WTC11 (cell line): Measurements from ENCODE around the gene MAPK11. TPM values are rescaled to one million over a fixed set of nuclear protein-coding genes. Genes with fewer than 3 reads are reported as not detected.

Experiments
- ATAC-seq: fragments of 200-7000 bp; cut with Tn5 transposase; 2 replicates; pipeline ENCODE4 v1.10.0; 2021; ENCODE audit warnings: mild to moderate bottlenecking, moderate library complexity
- CTCF ChIA-PET: fragments of 300-600 bp; sonication (Branson Sonifier 250); formaldehyde crosslinking; loops from one replicate; lab custom pipeline; 2021; ENCODE audit warnings: antibody characterized with exemption; lab: Charles Lee
- POLR2A ChIA-PET: fragments of 350-600 bp; sonication (Branson Sonifier 250); formaldehyde crosslinking; loops from one replicate; lab custom pipeline; 2021; ENCODE audit warnings: antibody characterized with exemption; lab: Charles Lee
- DNase-seq: peaks from one replicate; pipeline ENCODE4 v3.0.0; 2021; ENCODE audit warnings: low spot score
- H3K27ac Mint-ChIP-seq: 2 replicates; pipeline ENCODE4 v1.8.0; 2021; ENCODE audit warnings: mixed read lengths
- H3K27me3 Mint-ChIP-seq: 2 replicates; pipeline ENCODE4 v1.8.0; 2021; ENCODE audit warnings: low read depth, mild to moderate bottlenecking, moderate library complexity, mixed read lengths
- H3K36me3 Mint-ChIP-seq: 2 replicates; pipeline ENCODE4 v1.8.0; 2021; ENCODE audit warnings: mixed read lengths
- H3K4me1 Mint-ChIP-seq: 2 replicates; pipeline ENCODE4 v1.8.0; 2022; ENCODE audit warnings: mixed read lengths
- H3K4me3 Mint-ChIP-seq: 2 replicates; pipeline ENCODE4 v1.8.0; 2021; ENCODE audit warnings: mild to moderate bottlenecking, moderate library complexity, mixed read lengths
- H3K9me3 Mint-ChIP-seq: 2 replicates; pipeline ENCODE4 v1.8.0; 2021; ENCODE audit warnings: mixed read lengths
- CREB1 ChIP-seq: sonication (generic); formaldehyde crosslinking; IDR thresholded peaks from 2 replicates; pipeline ENCODE4 v1.8.0; 2023; ENCODE audit warnings: mild to moderate bottlenecking, missing genetic modification reagents
- E2F5 ChIP-seq: sonication (generic); formaldehyde crosslinking; IDR thresholded peaks from 2 replicates; pipeline ENCODE4 v1.8.1; 2022; ENCODE audit warnings: mild to moderate bottlenecking, moderate library complexity, missing genetic modification reagents
- FOXK1 ChIP-seq: sonication (generic); formaldehyde crosslinking; IDR thresholded peaks from 2 replicates; pipeline ENCODE4 v1.8.0; 2022; ENCODE audit warnings: mild to moderate bottlenecking, moderate library complexity, missing genetic modification reagents
- FOXP1 ChIP-seq: sonication (generic); formaldehyde crosslinking; IDR thresholded peaks from 2 replicates; pipeline ENCODE4 v1.8.0; 2022; ENCODE audit warnings: missing genetic modification reagents, mild to moderate bottlenecking, moderate library complexity, borderline replicate concordance
- GTF2I ChIP-seq: fragments of 250-450 bp; sonication (Bioruptor Pico); conservative IDR thresholded peaks from 2 replicates; pipeline ENCODE4 v1.4.0; 2021; ENCODE audit warnings: mild to moderate bottlenecking
- HMGXB4 ChIP-seq: sonication (generic); formaldehyde crosslinking; IDR thresholded peaks from 2 replicates; pipeline ENCODE4 v1.8.1; 2023; ENCODE audit warnings: mild to moderate bottlenecking, moderate library complexity, missing genetic modification reagents
- NR3C1 ChIP-seq: sonication (generic); formaldehyde crosslinking; conservative IDR thresholded peaks from 2 replicates; pipeline ENCODE4 v1.8.1; 2023; ENCODE audit warnings: low read depth, mild to moderate bottlenecking, missing genetic modification reagents
- PREB ChIP-seq: sonication (generic); formaldehyde crosslinking; IDR thresholded peaks from 2 replicates; pipeline ENCODE4 v1.8.1; 2022; ENCODE audit warnings: mild to moderate bottlenecking, missing genetic modification reagents, moderate library complexity, borderline replicate concordance
- RELA ChIP-seq: sonication (generic); formaldehyde crosslinking; IDR thresholded peaks from 2 replicates; pipeline ENCODE4 v1.8.1; 2022; ENCODE audit warnings: missing genetic modification reagents, mild to moderate bottlenecking, borderline replicate concordance
- SOX15 ChIP-seq: fragments of 250-450 bp; sonication (Bioruptor Pico); IDR thresholded peaks from 2 replicates; pipeline ENCODE4 v1.9.0; 2021; ENCODE audit warnings: mild to moderate bottlenecking
- SP1 ChIP-seq: sonication (generic); formaldehyde crosslinking; conservative IDR thresholded peaks from 2 replicates; pipeline ENCODE4 v1.8.1; 2022; ENCODE audit warnings: missing genetic modification reagents
- TCF7 ChIP-seq: sonication (generic); formaldehyde crosslinking; IDR thresholded peaks from 2 replicates; pipeline ENCODE4 v1.8.0; 2022; ENCODE audit warnings: mild to moderate bottlenecking, low read depth, missing genetic modification reagents, moderate library complexity
- TEAD1 ChIP-seq: sonication (generic); formaldehyde crosslinking; IDR thresholded peaks from 2 replicates; pipeline ENCODE4 v1.8.0; 2022; ENCODE audit warnings: mild to moderate bottlenecking, missing genetic modification reagents
- TP53 ChIP-seq: sonication (generic); formaldehyde crosslinking; IDR thresholded peaks from 2 replicates; pipeline ENCODE4 v1.8.1; 2023; ENCODE audit warnings: mild to moderate bottlenecking, missing genetic modification reagents
- ZNF138 ChIP-seq: sonication (generic); formaldehyde crosslinking; conservative IDR thresholded peaks from 2 replicates; pipeline ENCODE4 v1.8.1; 2022; ENCODE audit warnings: mild to moderate bottlenecking, moderate library complexity, missing genetic modification reagents
- ZNF232 ChIP-seq: sonication (generic); formaldehyde crosslinking; IDR thresholded peaks from 2 replicates; pipeline ENCODE4 v1.8.0; 2022; ENCODE audit warnings: mild to moderate bottlenecking, missing genetic modification reagents
- total RNA-seq: library from RNA; stranded (reverse); gene quantifications from 3 replicates; pipeline ENCODE4 v1.2.3, GENCODE V29; 2021
- TF ChIP-seq, protein P1 (sequence below): fragments of 250-450 bp; sonication (Bioruptor Pico); conservative IDR thresholded peaks from 2 replicates; pipeline ENCODE4 v1.9.0; 2021; ENCODE audit warnings: mild to moderate bottlenecking
- TF ChIP-seq, protein P2 (sequence below): sonication (generic); formaldehyde crosslinking; IDR thresholded peaks from 2 replicates; pipeline ENCODE4 v1.8.0; 2022; ENCODE audit warnings: mild to moderate bottlenecking, missing genetic modification reagents
- TF ChIP-seq, protein P3 (sequence below): sonication (generic); formaldehyde crosslinking; IDR thresholded peaks from 2 replicates; pipeline ENCODE4 v1.8.0; 2022; ENCODE audit warnings: mild to moderate bottlenecking, missing genetic modification reagents

MAPK11 gene
- total RNA-seq, 1 experiment from 2014 or later = 2.3 TPM

DNA sequence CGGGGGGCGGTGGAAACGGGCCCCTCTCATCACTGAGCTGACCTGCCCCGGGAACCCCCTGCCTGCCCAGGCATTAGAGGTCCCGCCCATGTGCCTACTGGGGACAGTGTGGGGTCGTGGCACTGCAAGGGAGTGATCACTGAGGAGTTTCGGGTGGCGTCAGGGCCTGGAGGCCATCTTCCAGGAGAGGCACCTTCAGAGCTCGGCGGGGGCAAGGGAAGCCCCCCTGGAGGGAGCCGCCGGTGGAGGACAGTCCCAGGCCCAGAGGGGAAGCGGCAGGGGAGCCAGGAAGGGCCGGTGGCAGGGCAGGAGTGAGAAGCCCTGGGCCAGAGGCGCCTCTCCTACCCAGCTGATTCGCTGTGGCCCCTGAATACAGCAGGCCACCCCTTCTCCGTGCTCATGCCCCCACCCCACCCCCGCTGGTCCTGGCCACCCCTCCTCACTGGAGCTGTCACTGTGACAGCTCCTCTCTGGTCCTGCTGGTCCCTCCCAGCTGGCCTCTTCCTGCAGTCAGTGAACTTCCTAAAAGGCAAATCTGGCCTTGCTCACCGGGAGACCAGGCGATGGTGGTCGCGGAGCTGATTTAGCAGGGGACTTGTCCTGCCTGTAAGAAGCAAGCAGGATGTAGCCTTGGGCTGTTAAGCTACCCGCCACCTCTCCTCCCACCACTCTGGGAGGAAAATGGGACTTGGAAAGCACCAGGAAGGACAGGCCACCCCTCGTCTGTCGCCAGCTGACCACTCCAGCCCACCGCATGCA lies 2.0 kb upstream of the MAPK11 start:
- H3K4me3 Mint-ChIP-seq = peak overlapping the region; percentile 31; the same call in 1 of the 2 replicates
- H3K36me3 Mint-ChIP-seq = peaks cover 20% of the 10 kb centered on the region
- ATAC-seq (peak; percentile 12), DNase-seq (no peak)
- ChIA-PET CTCF (interaction anchor here (0.8 to 3.4 kb wide), 18 partner anchors 10 to 254 kb away, joined by 3 to 21 read pairs (median 4); partner anchors contain the start of genes HDAC10, MAPK12, PLXNB2 and SCO2), POLR2A (interaction anchor here (0.5 to 1.9 kb wide), 2 partner anchors 21 kb away, joined by 3 to 7 read pairs; partner anchors contain the start of gene HDAC10)
- no peaks in the 10 kb centered on the region for H3K4me1 Mint-ChIP-seq
- TF ChIP-seq SP1 (CRISPR knock-in tag) (0 out of 2 replicates have a peak, but pooled peaks have one; percentile 4), TCF7 (no peak)
- H3K27me3 Mint-ChIP-seq = peaks cover 37% of the 10 kb centered on the region
- no peaks in the 10 kb centered on the region for H3K9me3 Mint-ChIP-seq
- no peak overlapping the region for H3K27ac Mint-ChIP-seq

- ATAC-seq (peak; percentile 48), DNase-seq (peak; percentile 76)
- Mint-ChIP-seq H3K36me3 (peaks cover 14% of the 10 kb centered on the region), H3K4me1 (no peaks in the 10 kb centered on the region), H3K27ac (no peak overlapping the region), H3K4me3 (no peak overlapping the region), H3K27me3 (peaks cover 42% of the 10 kb centered on the region), H3K9me3 (no peaks in the 10 kb centered on the region)
- TF ChIP-seq CREB1 (CRISPR knock-in tag) (no peak), ZNF138 (CRISPR knock-in tag) (no peak), SP1 (CRISPR knock-in tag) (0 out of 2 replicates have a peak, but pooled peaks have one; percentile 46)
- CTCF ChIA-PET = interaction anchor here (0.5 to 3.4 kb wide), 19 partner anchors 9 to 254 kb away, joined by 3 to 21 read pairs (median 4); partner anchors contain the start of genes HDAC10, MAPK12 and SCO2
- POLR2A ChIA-PET = interaction anchor here (1.9 kb wide), 1 partner anchor 20 kb away, joined by 7 read pairs; the partner anchor contains the start of gene HDAC10
Observed at GRCh38 chr22:50271519-50271970, 1.4 kb upstream of the MAPK11 start.

DNA sequence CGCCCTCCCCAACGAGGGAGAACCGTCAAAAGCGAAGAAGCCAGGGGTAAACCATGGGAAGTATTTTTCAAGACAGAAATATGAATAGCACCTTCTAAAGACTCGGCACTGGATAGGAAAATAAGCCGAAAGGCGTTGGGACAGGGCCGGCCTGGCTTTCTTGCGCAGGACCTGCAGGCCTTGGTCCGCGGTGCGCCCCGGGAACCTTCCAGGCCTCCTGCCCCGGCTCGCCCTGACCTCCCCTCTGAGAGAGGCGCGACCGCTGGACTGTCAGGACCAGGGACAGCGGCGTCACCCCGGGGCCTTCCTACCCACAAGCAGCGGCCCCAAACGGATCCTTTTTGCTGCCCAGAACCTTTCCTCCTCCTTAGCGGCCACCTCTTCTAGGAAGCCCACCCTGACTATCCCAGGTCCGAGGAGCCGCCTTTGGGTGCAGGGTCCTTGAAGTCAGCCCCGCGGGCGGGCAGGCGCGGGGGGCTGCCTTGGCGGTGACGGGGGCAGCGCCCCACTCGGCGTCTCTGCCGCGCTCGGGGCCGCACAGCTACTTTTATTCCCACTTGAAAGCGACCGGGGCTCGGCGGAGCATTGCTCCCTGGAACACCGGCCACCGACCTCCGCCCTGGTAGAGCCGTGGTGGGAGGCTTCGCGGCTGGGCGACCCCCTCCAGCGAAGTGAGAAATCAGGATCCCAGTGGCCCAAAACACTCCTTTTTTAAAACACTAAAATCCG lies 650 bp upstream of the MAPK11 start:
- ChIA-PET CTCF (interaction anchor here (0.5 to 3.4 kb wide), 12 partner anchors 8 to 255 kb away, joined by 3 to 21 read pairs (median 4); partner anchors contain the start of genes MAPK12 and SCO2), POLR2A (interaction anchor here (1.5 to 1.9 kb wide), 2 partner anchors 20 to 23 kb away, joined by 3 to 7 read pairs; partner anchors contain the start of gene HDAC10)
- DNase-seq = peak; percentile 87
- no peak overlapping the region for H3K27ac Mint-ChIP-seq
- H3K4me3 Mint-ChIP-seq = peak overlapping the region; percentile 49
- no peaks in the 10 kb centered on the region for H3K4me1 Mint-ChIP-seq
- H3K36me3 Mint-ChIP-seq = peaks cover 9% of the 10 kb centered on the region
- peaks cover 49% of the 10 kb centered on the region for H3K27me3 Mint-ChIP-seq
- H3K9me3 Mint-ChIP-seq = no peaks in the 10 kb centered on the region
- peak; percentile 57 for ATAC-seq
- TF ChIP-seq TP53 (CRISPR knock-in tag) (peak; percentile 92), ZNF232 (CRISPR knock-in tag) (no peak), SOX15 (no peak), PREB (CRISPR knock-in tag) (peak; percentile 51; the same call in 1 of the 2 replicates), GTF2I (no peak), E2F5 (peak; percentile 53; the same call in 1 of the 2 replicates), RELA (CRISPR knock-in tag) (peak; percentile 86; the same call in 1 of the 2 replicates), FOXK1 (peak; percentile 76; the same call in 1 of the 2 replicates), NR3C1 (CRISPR knock-in tag) (no peak), TCF7 (peak; percentile 62; the same call in 1 of the 2 replicates), TEAD1 (CRISPR knock-in tag) (peak; percentile 91), HMGXB4 (CRISPR knock-in tag) (0 out of 2 replicates have a peak, but pooled peaks have one; percentile 27), FOXP1 (peak; percentile 90; the same call in 1 of the 2 replicates)
- TF ChIP-seq, protein P1, sequence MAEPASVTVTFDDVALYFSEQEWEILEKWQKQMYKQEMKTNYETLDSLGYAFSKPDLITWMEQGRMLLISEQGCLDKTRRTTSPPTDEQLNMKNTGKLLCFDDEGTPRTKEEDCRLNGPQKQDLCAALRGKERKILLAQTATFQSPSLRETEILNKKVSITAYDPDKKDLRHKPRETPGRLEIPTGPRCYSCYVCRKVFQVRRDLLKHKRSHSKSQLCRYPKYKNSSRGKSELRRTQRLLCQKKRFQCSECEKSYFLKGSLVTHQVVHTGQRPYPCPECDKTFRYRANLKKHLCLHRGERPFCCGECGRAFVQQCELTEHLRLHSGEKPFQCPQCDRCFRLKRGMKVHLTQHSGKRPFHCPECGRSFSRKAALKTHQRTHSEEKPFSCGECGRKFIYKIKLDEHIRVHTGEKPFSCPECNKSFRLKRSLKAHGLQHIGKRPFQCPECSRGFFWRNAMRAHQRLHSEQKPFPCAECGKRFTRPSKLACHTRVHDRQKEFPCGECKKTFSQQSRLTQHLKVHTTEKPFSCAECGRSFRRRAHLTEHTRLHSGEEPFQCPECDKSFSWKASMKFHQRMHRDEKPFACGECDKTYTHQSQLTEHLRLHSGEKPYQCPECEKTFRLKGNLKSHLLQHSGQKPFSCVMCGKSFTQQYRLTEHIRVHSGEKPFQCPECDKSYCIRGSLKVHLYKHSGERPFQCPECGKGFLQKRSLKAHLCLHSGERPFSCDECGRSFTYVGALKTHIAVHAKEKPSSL (CRISPR knock-in tag) = no peak
- TF ChIP-seq, protein P2, sequence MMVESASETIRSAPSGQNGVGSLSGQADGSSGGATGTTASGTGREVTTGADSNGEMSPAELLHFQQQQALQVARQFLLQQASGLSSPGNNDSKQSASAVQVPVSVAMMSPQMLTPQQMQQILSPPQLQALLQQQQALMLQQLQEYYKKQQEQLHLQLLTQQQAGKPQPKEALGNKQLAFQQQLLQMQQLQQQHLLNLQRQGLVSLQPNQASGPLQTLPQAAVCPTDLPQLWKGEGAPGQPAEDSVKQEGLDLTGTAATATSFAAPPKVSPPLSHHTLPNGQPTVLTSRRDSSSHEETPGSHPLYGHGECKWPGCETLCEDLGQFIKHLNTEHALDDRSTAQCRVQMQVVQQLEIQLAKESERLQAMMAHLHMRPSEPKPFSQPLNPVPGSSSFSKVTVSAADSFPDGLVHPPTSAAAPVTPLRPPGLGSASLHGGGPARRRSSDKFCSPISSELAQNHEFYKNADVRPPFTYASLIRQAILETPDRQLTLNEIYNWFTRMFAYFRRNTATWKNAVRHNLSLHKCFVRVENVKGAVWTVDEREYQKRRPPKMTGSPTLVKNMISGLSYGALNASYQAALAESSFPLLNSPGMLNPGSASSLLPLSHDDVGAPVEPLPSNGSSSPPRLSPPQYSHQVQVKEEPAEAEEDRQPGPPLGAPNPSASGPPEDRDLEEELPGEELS (CRISPR knock-in tag) = peak; percentile 93
- TF ChIP-seq, protein P3, sequence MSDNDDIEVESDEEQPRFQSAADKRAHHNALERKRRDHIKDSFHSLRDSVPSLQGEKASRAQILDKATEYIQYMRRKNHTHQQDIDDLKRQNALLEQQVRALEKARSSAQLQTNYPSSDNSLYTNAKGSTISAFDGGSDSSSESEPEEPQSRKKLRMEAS = no peak
